ENCODE measurements around the gene HOXB7.

The HOXB7 gene

DNA sequence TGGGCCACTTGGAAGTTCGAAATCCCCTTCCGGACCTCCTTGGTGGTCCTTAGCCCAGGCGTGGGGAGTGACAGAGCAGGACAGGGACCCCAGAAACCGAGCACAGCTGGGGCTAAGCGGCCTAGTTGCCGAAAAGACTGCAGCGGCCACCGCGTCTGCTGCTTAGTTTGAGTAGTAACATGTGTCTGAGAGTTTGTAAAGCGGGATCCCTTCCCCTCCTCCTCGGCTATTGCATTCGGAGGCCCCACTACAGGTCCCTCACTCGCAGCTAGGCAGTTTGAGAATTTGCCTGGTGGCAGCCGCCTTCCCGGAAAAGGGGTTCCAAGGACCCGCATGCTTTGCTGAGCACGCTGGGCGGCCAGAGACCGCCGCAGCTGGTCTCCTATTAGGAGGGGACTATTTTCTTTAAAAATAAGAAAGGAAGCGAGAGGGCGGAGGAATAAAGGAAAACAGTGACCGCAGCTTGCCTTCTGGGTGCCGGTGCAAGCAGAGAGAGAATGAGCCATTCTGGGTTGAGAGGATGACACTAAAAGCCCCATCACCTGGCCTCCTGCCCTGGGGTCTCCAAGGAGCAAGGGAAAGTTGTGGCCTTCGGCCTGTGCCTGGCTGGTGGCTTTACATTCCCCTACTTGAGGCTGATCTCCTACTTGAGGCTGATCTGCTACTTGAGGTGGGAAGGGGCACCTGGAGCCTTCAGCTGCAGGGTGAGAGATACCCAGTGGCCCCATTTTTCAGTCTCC, 16.1 kb downstream of the HOXB7 start:
- DNase-seq (ENCODE audit: low spot score): no peak

- peak; percentile 51 for DNase-seq (ENCODE audit: low spot score)
Observed at GRCh38 chr17:48593840-48594537, 16.8 kb downstream of the HOXB7 start.

DNA sequence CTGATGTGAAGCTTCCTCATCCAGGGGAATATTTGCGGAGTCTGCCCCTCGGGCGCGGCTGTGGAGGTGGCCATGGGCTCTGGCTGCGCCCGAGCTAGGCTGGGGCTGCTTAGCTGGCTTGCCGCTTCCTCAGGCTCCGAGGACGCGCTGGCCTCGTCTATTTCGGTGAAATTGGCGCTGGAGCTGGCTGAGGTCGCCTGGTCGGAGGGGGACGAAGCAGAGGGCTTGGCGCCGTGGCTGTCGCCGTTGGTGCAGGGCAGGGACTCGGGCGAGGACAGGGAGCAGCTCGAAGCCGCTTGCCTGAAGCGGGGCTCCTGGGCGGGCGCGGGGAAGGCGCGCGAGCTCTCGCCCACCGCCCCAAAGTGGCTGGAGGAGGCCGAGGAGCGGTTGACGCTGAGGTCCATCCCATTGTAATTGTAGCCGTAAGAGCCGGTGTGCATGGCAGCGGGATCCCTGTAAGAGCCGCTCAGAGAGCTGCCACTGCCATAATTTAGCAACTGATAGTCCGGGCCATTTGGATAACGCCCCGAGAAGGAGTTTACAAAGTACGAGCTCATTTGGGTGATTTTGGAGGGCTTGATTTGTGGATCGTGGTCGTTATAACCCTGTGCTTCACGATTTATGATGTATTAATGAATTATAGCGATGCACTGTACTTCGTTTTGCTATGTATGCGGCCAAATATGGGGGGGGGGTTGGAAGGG, 17.5 kb downstream of the HOXB7 start, which contains the start of gene HOXB5:
TSS of gene HOXB5 (minus strand) at position 654 of the 704 bp plus-strand sequence. CDS start at position 557, 97 bp downstream.
- no peak for DNase-seq (ENCODE audit: low spot score)

GRCh38 chr17:48592577-48592976, 18.2 kb downstream of the HOXB7 start:
- DNase-seq (ENCODE audit: low spot score): no peak

DNA sequence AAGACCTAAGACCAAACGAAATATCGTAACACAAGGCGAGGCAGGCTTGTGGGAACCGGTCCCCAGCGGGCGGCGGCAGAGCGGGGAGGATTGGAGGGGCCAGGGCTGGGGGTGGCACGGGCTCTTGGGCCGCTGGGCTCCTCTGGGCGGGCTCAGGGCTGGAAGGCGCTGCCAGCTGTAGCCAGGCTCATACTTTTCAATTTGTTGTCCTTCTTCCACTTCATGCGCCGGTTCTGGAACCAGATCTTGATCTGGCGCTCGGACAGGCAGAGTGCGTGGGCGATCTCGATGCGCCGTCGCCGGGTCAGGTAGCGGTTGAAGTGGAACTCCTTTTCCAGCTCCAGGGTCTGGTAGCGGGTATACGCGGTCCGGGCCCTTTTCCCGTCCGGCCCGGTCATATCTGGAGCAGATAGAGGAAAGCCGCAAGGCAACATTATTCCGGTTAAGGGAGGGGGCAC, 18.7 kb downstream of the HOXB7 start:
- no peak for DNase-seq (ENCODE audit: low spot score)

GRCh38 chr17:48591255-48592056, 19.4 kb downstream of the HOXB7 start:
- no peak for DNase-seq (ENCODE audit: low spot score)

- DNase-seq (ENCODE audit: low spot score): no peak
Observed at GRCh38 chr17:48590607-48591161, 20.1 kb downstream of the HOXB7 start.

DNA sequence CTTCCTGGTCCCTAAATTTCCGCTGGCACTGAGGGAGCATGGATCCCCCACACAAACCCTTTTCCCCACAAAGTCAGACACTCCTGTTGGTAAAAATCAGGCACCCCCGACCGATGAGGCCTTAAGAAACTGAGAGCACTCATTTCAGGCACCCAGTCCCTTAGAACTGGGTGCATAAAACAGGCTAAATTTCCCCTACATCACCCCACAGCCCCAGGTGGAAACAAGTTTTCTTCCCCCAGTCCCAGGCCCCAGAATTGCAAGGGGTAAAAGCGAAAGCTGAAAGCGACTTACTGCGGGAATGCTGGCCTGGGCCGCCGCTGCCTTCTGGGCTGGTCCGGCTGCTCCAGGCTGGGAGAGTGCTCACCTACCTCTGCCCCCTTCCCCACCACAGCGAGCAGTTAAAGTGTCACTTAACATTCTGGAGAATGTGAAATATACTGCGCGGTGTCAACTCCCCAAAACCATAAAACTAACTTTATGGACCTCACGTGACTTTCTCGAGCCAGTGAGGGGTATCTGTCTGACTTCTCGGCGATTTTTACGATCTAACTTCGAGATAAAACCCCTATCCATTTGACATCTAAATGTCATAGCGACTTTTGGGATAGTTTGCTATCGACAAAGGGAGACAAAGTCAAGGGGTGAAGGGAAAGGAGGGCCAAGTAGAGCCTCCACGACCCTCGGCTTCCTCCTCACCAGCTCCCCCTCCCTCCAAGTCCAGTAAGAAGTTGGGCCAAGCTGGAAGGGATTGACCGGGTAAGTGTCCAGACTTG, 20.8 kb downstream of the HOXB7 start, which contains the start of gene HOXB3:
TSS of gene HOXB3 (minus strand) at position 411 of the 776 bp plus-strand sequence. CDS start 37,767 bp downstream, outside the sequence.
- no peak for DNase-seq (ENCODE audit: low spot score)

GRCh38 chr17:48589060-48589830, 21.6 kb downstream of the HOXB7 start:
- DNase-seq (ENCODE audit: low spot score): no peak

- DNase-seq (ENCODE audit: low spot score): no peak
Observed at GRCh38 chr17:48588528-48588927, 22.3 kb downstream of the HOXB7 start.

DNA sequence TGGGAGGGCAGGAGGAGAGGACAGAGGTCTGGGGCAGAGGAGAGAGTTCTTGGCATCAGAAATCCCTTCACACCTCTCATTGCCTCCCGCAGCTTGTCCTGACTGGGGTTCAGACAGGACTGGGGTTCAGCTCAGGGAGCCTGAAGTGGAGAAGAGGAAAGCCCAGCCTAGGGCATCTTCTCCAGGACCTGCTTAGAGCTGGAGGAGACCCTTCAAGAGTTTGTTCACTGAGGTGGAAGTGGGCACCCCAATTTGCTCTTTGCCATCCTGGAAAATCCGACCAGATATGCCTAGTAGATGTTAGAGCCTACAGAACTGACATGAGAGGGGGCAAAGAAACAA, 22.8 kb downstream of the HOXB7 start:
- no peak for DNase-seq (ENCODE audit: low spot score)

DNA sequence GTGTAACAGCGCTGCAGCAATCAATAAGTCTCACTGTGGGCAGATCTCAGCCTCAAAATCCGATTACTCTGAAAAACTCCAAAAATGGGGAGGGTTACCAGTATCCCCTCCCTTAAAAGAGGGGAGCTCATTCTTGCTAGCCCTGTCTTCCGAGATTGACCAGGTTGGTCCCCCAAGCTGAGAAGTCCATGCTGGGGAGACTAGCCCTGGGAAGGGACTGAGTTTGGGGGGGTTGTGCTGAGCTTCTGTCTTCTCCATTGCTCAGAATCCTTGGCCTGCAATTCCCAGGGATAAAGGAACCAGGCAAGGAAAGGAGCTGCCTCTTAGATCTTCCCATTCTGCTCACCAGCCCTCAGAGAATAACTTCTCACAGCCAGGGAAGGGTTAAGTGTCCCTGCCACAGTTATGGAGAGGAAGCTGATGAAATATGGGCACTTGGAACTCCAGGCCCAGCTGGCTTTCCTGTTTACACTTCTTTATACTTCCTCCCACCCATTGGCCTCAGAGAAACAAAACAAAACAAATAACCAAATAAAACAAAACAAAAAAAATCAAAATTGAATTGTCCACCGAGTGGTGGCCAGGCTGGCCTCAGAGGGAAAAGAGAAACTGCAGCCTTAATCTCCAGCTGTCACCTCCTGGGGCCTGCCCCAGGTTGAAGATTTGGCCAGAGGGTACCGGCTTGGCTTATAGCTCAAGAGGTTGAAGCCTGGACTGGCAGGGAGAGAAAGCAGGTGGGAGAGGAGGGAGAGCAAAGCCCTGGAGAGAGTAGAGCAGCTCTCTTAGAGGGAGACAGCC, 23.3 kb downstream of the HOXB7 start:
- DNase-seq (ENCODE audit: low spot score): no peak

DNA sequence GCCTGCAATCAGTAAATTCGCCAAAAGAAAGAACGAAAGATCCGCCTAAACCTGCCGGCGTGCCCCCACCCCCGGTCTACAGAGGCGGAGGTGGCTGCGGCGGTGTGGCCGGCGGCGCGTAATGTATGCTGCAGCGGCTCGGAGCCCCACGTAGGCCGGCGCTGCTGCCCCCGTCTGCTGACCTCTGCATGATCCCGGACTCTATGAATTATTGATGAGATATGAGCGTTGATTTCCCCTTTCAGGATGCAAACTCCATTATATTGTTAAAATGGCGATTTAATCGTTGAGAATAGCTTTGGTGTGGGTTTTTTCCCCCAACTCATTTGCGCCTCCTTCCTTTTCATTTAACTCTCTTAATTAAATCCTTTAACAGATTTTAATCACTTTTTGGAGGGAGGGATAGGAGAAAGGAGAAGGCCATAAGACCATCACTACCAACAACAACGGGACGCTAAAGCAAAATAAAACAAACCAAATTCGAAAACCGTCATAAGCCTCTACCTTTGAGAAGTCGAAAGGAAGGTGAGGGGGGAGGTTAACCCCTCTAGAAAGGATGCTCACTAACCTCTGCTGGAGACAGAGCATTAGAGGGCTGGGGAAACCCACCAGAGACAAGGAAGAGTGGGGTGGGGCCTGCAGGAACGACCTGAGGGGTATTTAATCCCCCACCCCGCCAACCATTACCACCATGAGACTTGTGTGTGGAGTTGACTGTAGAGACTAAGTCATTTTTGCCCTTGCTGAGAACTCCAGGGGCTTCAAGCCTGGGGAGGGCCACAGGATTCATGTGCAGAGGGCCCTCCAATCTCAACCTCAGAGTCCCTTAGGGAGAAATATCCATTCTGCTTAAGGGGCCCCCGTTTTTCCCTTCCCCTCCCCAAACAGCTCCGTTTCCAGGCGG, 24.2 kb downstream of the HOXB7 start:
- DNase-seq (ENCODE audit: low spot score): no peak

- DNase-seq (ENCODE audit: low spot score): no peak
Observed at GRCh38 chr17:48584223-48584741, 26.5 kb downstream of the HOXB7 start.

- no peak for DNase-seq (ENCODE audit: low spot score)
Observed at GRCh38 chr17:48583708-48584222, 27.1 kb downstream of the HOXB7 start.

- DNase-seq (ENCODE audit: low spot score): no peak
Observed at GRCh38 chr17:48582750-48583069, 28.1 kb downstream of the HOXB7 start.
